Skeletal muscle satellite cell (primary cell): ENCODE measurements around the gene GIMAP8.
"Not testable (repeated sequence)": the region's sequence is repeated elsewhere in the genome, so short reads cannot be mapped to it uniquely, and the experiment has no call there.

ENCODE experiments used
- H3K27me3 ChIP-seq: 2 replicates; pipeline ENCODE4 v1.7.0; 2013; ENCODE audit warnings: low read length; ENCODE audit not compliant: control insufficient read depth, insufficient read depth
- H3K36me3 ChIP-seq: 2 replicates; pipeline ENCODE4 v1.7.0; 2013; ENCODE audit warnings: mild to moderate bottlenecking, control low read depth, low read length; ENCODE audit not compliant: insufficient read depth
- H3K4me1 ChIP-seq: 2 replicates; pipeline ENCODE4 v1.7.0; 2013; ENCODE audit warnings: low read length; ENCODE audit not compliant: control insufficient read depth, insufficient read depth
- H3K4me2 ChIP-seq: 2 replicates; pipeline ENCODE4 v1.7.0; 2013; ENCODE audit warnings: mild to moderate bottlenecking, low read length
- H3K4me3 ChIP-seq: 2 replicates; pipeline ENCODE4 v1.7.0; 2013; ENCODE audit warnings: low read length
- H3K9ac ChIP-seq: 2 replicates; pipeline ENCODE4 v1.7.0; 2013; ENCODE audit warnings: mild to moderate bottlenecking, low read depth, low read length, moderate library complexity
- H3K9me3 ChIP-seq: replicated peaks from 2 replicates; pipeline ENCODE4 v1.7.0; 2013; ENCODE audit warnings: mild to moderate bottlenecking, control low read depth, low read length

GIMAP8 gene

DNA sequence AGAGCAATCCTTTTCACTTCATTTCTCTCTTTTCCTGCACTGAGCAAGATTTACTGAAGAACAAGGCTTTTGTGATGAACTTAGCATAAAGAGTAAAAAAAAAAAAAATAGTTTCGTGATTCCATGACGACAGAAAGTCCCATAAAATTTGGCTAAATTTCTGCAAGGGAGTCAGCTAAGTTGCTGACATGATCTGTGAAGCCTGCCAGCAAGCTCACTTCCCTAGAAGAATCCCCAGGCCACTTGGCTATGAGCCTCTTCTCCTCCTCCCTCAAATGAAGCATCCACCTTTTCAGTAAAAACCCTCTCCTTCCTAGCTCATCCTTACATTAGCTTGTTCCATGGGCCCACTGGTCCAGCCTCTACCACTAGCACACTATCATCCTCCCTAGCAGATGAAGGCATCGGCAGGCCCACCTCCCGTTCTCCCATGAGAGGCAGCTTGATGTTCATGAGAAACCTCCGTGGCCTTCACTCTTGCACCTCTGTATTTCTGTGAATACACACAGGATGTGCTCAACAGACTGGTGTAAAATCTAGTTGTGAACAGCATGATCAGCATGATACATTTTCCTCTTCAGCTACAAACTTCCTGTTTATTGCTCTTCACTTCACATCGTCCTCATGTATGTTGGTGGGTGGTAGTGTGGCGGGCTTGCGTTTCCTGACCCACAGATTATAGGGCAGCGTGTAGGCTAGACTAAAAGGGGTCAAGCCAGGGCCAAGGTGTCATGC lies 30.9 kb downstream of the GIMAP8 start:
- Histone ChIP-seq H3K9ac (no peak overlapping the region), H3K36me3 (no peaks in the 10 kb centered on the region), H3K4me2 (no peak overlapping the region), H3K4me3 (no peak overlapping the region), H3K4me1 (no peaks in the 10 kb centered on the region), H3K9me3 (no peaks in the 10 kb centered on the region), H3K27me3 (no peaks in the 10 kb centered on the region)

DNA sequence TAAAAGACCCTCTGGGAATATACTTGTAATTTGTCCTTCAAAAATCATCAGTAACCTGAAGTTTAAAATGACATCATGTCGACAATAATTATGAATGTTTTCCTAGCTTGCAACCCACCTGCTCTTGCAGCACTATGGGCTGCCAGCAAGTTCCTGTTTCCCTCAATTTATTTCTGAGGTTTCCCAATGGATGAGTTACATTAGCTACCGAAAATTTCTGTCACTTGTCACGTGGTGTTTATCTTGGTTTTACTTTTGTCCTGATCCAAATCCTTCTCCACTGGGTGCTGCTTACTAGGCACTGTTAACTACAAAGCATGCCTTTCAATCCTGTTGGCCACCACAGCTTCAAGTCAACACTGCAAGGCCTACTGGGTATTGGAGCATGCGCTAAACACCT lies 31.5 kb downstream of the GIMAP8 start:
- H3K9ac ChIP-seq: no peak overlapping the region
- no peaks in the 10 kb centered on the region for H3K36me3 ChIP-seq
- H3K4me3 ChIP-seq: no peak overlapping the region
- no peaks in the 10 kb centered on the region for H3K9me3 ChIP-seq
- H3K4me1 ChIP-seq: no peaks in the 10 kb centered on the region
- no peak overlapping the region for H3K4me2 ChIP-seq
- no peaks in the 10 kb centered on the region for H3K27me3 ChIP-seq

DNA sequence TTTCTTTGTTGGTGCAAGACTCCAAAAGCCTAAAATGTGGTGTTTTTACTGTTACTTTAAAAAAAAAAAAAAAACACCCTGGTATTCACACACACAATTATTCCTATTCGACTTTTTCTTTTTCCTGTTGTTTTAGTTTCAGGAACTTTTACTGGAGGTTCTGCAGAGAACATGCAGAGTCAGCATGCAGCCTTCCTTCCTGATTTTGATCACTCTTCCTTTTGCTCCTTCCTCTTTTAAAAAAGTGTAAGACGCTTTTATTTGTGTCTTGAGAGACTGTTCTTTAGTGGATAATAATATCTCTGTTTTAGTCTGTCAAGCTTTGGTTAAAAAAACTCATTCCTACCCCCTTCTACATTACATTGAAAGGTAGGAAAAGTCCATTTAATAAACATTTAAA lies 33.1 kb downstream of the GIMAP8 start:
- not testable (repeated sequence) for H3K4me1 ChIP-seq, H3K9ac ChIP-seq, H3K4me3 ChIP-seq, H3K9me3 ChIP-seq, H3K27me3 ChIP-seq, H3K36me3 ChIP-seq, H3K4me2 ChIP-seq

DNA sequence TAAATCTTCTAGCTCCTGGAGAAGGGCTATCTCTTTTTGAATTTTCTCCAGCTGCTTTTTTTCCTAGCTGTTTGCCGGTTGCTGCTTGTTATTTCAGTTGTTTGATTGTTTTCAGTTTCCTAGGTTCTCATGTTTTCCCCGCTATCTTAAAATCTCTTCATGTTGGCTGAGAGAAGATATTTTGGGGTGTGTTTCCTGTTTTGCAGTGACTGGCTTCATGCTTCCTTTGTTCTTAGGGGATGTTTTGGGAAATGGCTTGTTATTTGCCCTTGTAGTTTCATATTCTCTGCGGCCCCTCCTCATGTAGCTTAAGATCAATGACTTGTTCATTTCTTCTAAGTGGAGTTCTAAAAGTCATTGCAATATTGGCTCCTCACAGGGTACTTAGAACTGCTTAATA lies 33.6 kb downstream of the GIMAP8 start:
- H3K4me1 ChIP-seq, H3K27me3 ChIP-seq, H3K9me3 ChIP-seq, H3K4me3 ChIP-seq, H3K9ac ChIP-seq, H3K36me3 ChIP-seq, H3K4me2 ChIP-seq: not testable (repeated sequence)

DNA sequence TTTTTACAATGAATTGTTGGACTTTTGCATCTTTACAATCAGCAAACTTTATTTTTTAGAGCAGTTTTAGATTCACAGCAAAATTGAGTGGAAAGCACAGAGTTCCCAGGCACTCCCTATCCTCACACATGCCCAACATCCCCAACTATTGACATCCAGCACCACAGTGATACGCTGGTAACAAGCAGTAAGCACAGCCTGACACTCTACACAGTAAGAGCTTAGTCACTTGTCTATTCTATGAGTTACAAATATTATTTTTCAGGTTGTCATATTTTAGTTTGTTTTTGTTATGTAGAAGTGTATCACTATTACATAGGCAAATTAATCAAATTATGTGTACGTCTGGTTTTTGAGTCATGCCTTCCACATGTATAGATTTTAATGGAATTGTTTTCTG lies 37.2 kb downstream of the GIMAP8 start:
- no peaks in the 10 kb centered on the region for H3K4me1 ChIP-seq
- no peaks in the 10 kb centered on the region for H3K36me3 ChIP-seq
- H3K4me2 ChIP-seq: no peak overlapping the region
- no peaks in the 10 kb centered on the region for H3K9me3 ChIP-seq
- no peak overlapping the region for H3K9ac ChIP-seq
- H3K27me3 ChIP-seq: no peaks in the 10 kb centered on the region
- no peak overlapping the region for H3K4me3 ChIP-seq

DNA sequence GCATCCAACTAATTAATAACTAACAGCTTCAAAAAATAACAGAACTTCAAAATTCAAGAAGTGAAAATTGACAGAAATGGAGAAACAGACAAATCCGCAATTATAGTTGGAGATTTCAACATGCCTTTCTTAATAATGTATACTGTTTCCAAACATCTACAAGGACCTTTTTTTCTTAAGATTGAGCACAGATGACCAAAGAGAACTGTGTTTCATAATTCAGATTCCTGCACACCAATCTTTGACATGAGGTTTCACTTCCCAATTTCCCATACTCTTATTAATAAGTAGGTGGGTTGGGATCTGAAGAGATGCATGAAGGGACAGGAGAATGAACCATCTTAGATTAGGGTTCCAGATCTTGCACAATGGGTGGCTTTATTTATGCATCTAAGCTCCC lies 39.4 kb downstream of the GIMAP8 start:
- Histone ChIP-seq H3K4me2 (no peak overlapping the region), H3K27me3 (no peaks in the 10 kb centered on the region), H3K9me3 (no peaks in the 10 kb centered on the region), H3K36me3 (no peaks in the 10 kb centered on the region), H3K4me1 (no peaks in the 10 kb centered on the region), H3K9ac (no peak overlapping the region), H3K4me3 (no peak overlapping the region)

DNA sequence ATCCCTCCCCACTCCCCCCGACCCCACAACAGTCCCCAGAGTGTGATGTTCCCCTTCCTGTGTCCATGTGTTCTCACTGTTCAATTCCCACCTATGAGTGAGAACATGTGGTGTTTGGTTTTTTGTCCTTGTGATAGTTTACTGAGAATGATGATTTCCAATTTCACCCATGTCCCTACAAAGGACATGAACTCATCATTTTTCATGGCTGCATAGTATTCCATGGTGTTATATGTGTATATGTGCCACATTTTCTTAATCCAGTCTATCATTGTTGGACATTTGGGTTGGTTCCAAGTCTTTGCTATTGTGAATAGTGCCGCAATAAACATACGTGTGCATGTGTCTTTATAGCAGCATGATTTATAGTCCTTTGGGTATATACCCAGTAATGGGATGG lies 43.0 kb downstream of the GIMAP8 start:
- H3K36me3 ChIP-seq, H3K4me1 ChIP-seq, H3K27me3 ChIP-seq, H3K4me2 ChIP-seq, H3K9me3 ChIP-seq, H3K4me3 ChIP-seq, H3K9ac ChIP-seq: not testable (repeated sequence)

DNA sequence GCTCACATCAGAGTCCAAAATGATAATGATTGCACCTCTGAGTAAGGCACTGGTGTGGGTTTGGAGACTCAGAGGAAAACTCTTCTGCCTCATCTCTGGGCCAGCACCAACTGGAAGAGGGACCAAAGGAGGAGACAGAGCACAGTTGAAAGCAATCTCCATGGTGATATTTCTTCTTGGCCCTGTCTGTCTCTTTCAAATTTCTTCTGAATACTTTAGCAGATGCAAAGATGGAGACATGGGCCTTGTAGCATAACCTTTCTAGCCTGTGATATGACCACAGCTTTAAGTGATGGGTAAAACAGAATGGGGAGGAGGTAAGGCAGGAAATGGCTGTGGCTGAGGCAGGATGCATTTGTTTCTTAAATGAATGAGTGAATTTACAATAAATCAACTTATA lies 52.1 kb downstream of the GIMAP8 start:
- Histone ChIP-seq H3K36me3 (no peaks in the 10 kb centered on the region), H3K4me2 (no peak overlapping the region), H3K9ac (no peak overlapping the region), H3K27me3 (no peaks in the 10 kb centered on the region), H3K9me3 (no peaks in the 10 kb centered on the region), H3K4me1 (no peaks in the 10 kb centered on the region), H3K4me3 (no peak overlapping the region)

DNA sequence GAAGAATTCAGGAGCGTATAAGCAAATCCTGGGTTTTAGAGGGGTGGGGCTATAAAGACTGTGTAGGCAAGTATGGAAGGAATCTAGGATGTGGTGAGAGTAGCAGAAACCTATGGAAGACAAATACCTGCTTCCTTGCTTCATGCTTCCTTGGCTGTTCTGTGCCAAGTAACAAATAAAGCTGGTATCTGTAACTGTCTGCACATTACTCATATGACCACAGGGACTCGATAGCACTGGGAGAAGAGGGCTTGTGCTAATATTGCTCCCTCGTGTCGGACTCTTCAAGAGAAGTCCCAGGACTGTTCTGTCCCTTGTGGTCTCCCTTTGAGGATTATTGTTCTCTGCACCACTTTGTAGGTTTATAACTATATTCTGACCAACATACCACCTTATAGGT lies 52.7 kb downstream of the GIMAP8 start:
- no peak overlapping the region for H3K4me3 ChIP-seq
- no peak overlapping the region for H3K9ac ChIP-seq
- no peaks in the 10 kb centered on the region for H3K27me3 ChIP-seq
- H3K4me2 ChIP-seq: no peak overlapping the region
- H3K36me3 ChIP-seq: no peaks in the 10 kb centered on the region
- H3K4me1 ChIP-seq: no peaks in the 10 kb centered on the region
- no peaks in the 10 kb centered on the region for H3K9me3 ChIP-seq

DNA sequence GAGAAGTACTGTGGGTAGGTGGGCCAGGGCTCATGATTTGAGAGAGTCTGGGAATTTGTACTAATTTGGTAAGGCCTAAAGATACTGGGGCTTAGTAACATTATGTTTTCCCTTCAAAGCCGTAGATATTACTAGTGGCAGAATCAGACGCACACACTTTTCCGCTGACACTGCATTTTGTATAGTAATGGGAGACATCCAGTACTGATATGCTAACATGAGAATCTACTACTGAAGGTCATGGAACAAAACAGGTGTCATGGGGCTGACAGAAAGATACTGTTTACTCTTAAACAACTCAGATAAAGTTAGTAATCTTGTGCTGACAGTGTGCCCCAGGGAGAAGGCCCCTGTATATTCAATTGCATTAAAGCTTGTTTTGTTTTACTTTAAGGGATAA lies 53.2 kb downstream of the GIMAP8 start:
- Histone ChIP-seq H3K9ac (no peak overlapping the region), H3K4me3 (no peak overlapping the region), H3K9me3 (no peaks in the 10 kb centered on the region), H3K36me3 (no peaks in the 10 kb centered on the region), H3K4me2 (no peak overlapping the region), H3K4me1 (no peaks in the 10 kb centered on the region), H3K27me3 (no peaks in the 10 kb centered on the region)

DNA sequence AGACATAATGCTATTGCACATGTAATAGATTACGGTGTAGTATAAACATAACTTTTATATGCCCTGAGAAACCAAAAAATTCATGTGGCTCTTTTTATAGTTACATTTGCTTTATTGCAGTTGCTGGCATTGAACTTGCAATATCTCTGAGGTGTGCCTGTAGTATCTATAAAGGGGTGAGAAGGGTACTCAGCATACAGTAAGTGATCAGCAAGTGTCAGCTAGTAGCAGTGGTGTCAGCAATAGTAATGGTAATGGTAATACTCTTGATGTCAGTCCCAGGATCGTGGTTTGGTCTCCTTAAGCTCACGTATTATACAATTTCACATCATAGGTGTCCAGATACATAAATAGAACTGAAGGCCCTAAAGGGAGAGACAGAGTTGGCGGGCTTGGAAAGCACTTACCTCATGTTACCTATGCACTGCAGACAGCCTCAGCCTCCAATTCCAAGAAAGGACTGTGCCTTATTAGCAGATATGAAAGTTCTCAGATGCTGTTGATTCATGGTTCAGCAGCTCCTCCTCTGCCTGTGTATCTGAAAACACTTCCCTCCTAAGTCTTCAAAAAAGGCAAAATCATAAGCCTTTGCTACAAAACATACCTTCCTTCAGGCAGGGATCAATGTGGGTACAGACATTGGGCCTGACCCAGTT lies 57.6 kb downstream of the GIMAP8 start:
- Histone ChIP-seq H3K9ac (no peak overlapping the region), H3K4me3 (no peak overlapping the region), H3K4me2 (no peak overlapping the region), H3K36me3 (no peaks in the 10 kb centered on the region), H3K27me3 (no peaks in the 10 kb centered on the region), H3K4me1 (no peaks in the 10 kb centered on the region), H3K9me3 (no peaks in the 10 kb centered on the region)

DNA sequence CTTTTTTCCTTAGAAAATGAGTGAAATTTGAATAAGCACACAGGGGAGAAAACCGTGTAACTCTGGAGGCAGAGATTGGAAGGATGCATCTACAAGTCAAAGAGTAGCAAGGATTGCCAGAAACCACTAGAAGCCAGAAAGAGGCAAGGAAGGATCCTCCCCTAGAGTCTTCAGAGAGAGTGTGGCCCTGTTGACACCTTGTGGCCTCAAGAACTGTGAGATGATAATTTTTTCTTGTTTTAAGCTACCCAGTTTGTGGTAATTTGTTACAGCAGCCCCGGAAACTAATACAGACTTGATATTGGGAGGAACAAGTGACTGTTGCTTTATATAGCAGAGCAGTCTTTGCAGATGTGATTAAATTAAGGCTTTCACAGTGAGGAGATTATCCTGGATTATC lies 60.6 kb downstream of the GIMAP8 start:
- Histone ChIP-seq H3K27me3 (no peaks in the 10 kb centered on the region), H3K36me3 (no peaks in the 10 kb centered on the region), H3K4me3 (no peak overlapping the region), H3K9me3 (no peaks in the 10 kb centered on the region), H3K4me1 (no peaks in the 10 kb centered on the region), H3K9ac (no peak overlapping the region), H3K4me2 (no peak overlapping the region)
